Esophagus squamous epithelium (tissue), 5 donors: ENCODE data around the gene DDIT4. TPM values are rescaled to one million over a fixed set of nuclear protein-coding genes. Genes with fewer than 3 reads are reported as not detected.

ENCODE experiments used
- DNase-seq: peaks from one replicate; lab custom pipeline; 2025; lab: John Stamatoyannopoulos, UW
- H3K27ac ChIP-seq, 4 donors: fragments of 200-600 bp; sonication (generic); one replicate each; pipeline ENCODE4 v1.5.1; 2016 to 2019; ENCODE audit warnings: mild to moderate bottlenecking in 1 of 4
- H3K27me3 ChIP-seq, 4 donors: fragments of 200-600 bp; sonication (generic); 1 replicate in 3 of 4; 2 replicates in 1 of 4; pipeline versions ENCODE4 v1.5.1 to v1.6.0; 2017 to 2021; ENCODE audit warnings: antibody characterized with exemption in 1 of 4
- H3K36me3 ChIP-seq, 3 donors: fragments of 200-600 bp; sonication (generic); one replicate each; pipeline ENCODE4 v1.5.1; 2016 to 2019
- H3K4me1 ChIP-seq, 3 donors: fragments of 200-600 bp; sonication (generic); one replicate each; pipeline ENCODE4 v1.5.1; 2017 to 2019
- H3K4me3 ChIP-seq, 4 donors: fragments of 200-600 bp; sonication (generic); 1 replicate in 3 of 4; 2 replicates in 1 of 4; pipeline ENCODE4 v1.5.1; 2016 to 2019; ENCODE audit warnings: mild to moderate bottlenecking in 2 of 4, moderate library complexity in 1 of 4
- H3K9me3 ChIP-seq, 3 donors: fragments of 200-600 bp; sonication (generic); one replicate each; pipeline ENCODE4 v1.5.1; 2016 to 2019
- POLR2A ChIP-seq, 4 donors: fragments of 450-650 bp; IDR thresholded peaks; one replicate each; pipeline ENCODE4 v1.6.1; 2017; ENCODE audit warnings: antibody characterized with exemption in 4 of 4, mild to moderate bottlenecking in 4 of 4, moderate library complexity in 3 of 4
- WGBS, 2 donors: methylation state at CpG; one replicate each; pipeline ENCODE4 v1.1.5; 2018; 5-methylcytosine and 5-hydroxymethylcytosine counted together
- intact Hi-C: fragments of 100-400 bp; cut with DNase I; formaldehyde crosslinking; loops from one replicate; pipeline ENCODE4 v1.15.0; 2022
- total RNA-seq, 4 donors: library from RNA; depleted of rRNA; stranded (reverse); fragments of >200 nt; gene quantifications; one replicate each; pipeline ENCODE4 v1.1.0, GENCODE V29; 2016
- TF ChIP-seq, protein P1 (sequence below), 6 experiments: fragments of 450-650 bp in 4 of 6; fragments of 200-600 bp in 2 of 6; sonication (generic) in 2 of 6; IDR thresholded peaks; one replicate each; pipeline ENCODE4 v1.5.1; 2016 to 2019; ENCODE audit warnings: antibody characterized with exemption in 6 of 6, mild to moderate bottlenecking in 4 of 6, moderate library complexity in 4 of 6
- donor health status: DM: yes; HTN: yes; CAD: no.

Gene DDIT4
- total RNA-seq, 4 donors from 2014 or later = 49.4 to 384 (median 138) TPM

DNA sequence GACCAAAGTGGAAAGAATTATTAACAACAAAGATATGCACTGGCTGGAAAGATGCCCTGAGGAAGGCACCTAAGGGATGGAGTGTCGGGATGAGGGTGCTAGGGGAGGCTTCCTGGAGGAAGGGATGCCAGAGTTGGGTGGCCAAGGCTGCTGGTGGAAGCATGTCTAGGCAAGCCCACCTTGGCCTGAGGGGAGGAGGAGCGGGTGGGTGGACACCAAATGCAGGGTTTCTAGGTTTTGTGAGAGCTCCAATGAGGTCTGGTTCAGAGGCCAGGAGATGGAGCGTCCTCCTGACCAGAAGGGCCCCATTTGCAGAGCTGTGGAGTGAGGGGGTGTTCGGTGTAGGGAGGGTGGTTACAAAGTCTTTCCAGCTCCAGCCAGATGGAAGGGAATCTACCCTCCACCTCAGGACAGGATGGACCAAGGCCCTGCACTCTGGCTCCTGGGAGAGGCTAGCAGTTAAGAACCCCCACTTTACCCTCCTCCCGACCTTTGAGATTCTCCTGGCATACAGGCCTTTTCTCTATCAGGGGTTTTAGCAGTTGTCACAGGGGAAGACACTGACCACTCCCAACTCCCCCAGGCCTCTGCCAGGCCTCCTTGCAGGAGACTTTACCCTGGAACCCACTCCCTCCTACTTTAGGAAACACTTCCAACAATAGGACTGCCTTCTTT is 3.0 kb upstream of the DDIT4 start:
- no peak for DNase-seq
- Histone ChIP-seq H3K27me3 (no peaks in the 10 kb centered on the region), H3K27ac (peak overlapping the region in 3 of 4 donors; percentile 13 to 99 (median 97)), H3K36me3 (peaks cover 0 to 19% (median 16%) of the 10 kb centered on the region in 3 donors), H3K9me3 (no peaks in the 10 kb centered on the region), H3K4me3 (no peak overlapping the region), H3K4me1 (peaks cover 11 to 29% (median 13%) of the 10 kb centered on the region in 3 donors)
- TF ChIP-seq, protein P1, sequence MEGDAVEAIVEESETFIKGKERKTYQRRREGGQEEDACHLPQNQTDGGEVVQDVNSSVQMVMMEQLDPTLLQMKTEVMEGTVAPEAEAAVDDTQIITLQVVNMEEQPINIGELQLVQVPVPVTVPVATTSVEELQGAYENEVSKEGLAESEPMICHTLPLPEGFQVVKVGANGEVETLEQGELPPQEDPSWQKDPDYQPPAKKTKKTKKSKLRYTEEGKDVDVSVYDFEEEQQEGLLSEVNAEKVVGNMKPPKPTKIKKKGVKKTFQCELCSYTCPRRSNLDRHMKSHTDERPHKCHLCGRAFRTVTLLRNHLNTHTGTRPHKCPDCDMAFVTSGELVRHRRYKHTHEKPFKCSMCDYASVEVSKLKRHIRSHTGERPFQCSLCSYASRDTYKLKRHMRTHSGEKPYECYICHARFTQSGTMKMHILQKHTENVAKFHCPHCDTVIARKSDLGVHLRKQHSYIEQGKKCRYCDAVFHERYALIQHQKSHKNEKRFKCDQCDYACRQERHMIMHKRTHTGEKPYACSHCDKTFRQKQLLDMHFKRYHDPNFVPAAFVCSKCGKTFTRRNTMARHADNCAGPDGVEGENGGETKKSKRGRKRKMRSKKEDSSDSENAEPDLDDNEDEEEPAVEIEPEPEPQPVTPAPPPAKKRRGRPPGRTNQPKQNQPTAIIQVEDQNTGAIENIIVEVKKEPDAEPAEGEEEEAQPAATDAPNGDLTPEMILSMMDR (IDR thresholded peaks at IDR 0.05) = no peak
- TF ChIP-seq POLR2A (IDR thresholded peaks at IDR 0.05) = no peak
- 77 to 82% methylated on average over 4 to 5 of the region's 5 CpGs for WGBS, 2 donors
- intact Hi-C loops = no loop called here

DNA sequence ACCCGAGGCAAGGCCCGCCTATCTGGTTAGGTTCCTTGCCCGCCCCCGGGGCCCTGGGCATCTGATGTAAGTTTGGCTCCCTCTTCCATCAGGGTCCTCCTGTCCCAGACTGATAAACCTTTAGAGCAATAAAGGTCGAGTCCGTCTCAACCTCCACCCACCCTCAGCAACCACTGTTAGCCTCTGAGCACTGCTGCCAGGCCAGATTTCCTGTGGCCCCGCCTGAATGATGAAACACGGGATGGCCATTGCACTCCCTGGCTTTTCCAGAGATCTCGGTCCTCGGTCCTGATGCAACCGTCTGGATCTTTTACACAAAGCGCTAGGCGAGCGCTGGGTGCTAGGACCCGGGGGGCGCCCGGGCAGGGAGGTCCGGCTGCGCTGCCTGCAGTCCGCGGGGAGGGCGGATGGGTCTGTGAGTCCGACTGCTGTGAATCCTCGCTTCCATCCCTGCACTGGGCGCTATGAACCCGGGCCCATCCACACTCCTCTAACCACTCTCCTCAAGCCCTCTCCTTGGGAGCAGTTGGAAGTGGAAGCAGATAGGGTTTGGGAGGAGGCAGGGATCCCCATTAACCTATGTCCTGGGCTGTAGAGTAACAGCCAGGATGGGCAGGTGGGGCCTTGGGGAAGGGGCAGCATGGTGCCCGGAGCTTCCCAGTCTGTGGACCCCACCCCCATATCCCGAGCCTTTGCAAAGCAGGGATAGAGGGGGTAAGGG is 875 bp upstream of the DDIT4 start:
- 10 to 15% methylated on average over 5 to 6 of the region's 28 CpGs for WGBS, 2 donors
- H3K4me1 ChIP-seq = peaks cover 15 to 47% (median 24%) of the 10 kb centered on the region in 3 donors
- H3K4me3 ChIP-seq = peak overlapping the region; percentile 84 to 98 (median 88)
- intact Hi-C loops = no loop called here
- H3K27ac ChIP-seq = peak overlapping the region; percentile 96 to 100 (median 98)
- peak; percentile 57 for DNase-seq
- H3K36me3 ChIP-seq = peaks cover 0 to 23% (median 20%) of the 10 kb centered on the region in 3 donors
- H3K9me3 ChIP-seq = no peaks in the 10 kb centered on the region
- no peaks in the 10 kb centered on the region for H3K27me3 ChIP-seq
- TF ChIP-seq, protein P1 (IDR thresholded peaks at IDR 0.05) = no peak
- peak in 1 of 4 donors; percentile 42 for TF ChIP-seq POLR2A (IDR thresholded peaks at IDR 0.05)

DNA sequence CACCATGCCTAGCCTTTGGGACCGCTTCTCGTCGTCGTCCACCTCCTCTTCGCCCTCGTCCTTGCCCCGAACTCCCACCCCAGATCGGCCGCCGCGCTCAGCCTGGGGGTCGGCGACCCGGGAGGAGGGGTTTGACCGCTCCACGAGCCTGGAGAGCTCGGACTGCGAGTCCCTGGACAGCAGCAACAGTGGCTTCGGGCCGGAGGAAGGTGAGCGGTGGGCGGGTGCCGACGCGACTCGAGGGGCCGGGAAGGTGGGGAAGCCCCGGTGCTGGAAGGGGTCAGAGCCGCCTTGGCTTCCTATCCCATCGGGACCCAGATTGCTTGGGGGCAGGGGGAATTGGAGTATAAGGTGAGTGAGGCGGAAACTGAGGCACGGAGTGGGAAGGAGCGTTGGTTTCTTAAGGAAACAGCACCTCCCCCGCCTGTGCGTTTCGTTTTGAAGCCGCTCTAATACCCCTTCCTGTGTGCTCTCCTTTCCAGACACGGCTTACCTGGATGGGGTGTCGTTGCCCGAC is 547 bp downstream of the DDIT4 start:
- peak overlapping the region; percentile 84 to 98 (median 88) for H3K4me3 ChIP-seq
- intact Hi-C loops = no loop called here
- no peaks in the 10 kb centered on the region for H3K27me3 ChIP-seq
- DNase-seq = no peak
- H3K36me3 ChIP-seq = peaks cover 0 to 23% (median 20%) of the 10 kb centered on the region in 3 donors
- H3K27ac ChIP-seq = peak overlapping the region; percentile 96 to 100 (median 98)
- TF ChIP-seq, protein P1 (IDR thresholded peaks at IDR 0.05) = no peak
- TF ChIP-seq POLR2A (IDR thresholded peaks at IDR 0.05) = no peak
- peaks cover 15 to 47% (median 24%) of the 10 kb centered on the region in 3 donors for H3K4me1 ChIP-seq
- 0% methylated on average over 3 to 13 of the region's 40 CpGs for WGBS, 2 donors
- H3K9me3 ChIP-seq = no peaks in the 10 kb centered on the region

DNA sequence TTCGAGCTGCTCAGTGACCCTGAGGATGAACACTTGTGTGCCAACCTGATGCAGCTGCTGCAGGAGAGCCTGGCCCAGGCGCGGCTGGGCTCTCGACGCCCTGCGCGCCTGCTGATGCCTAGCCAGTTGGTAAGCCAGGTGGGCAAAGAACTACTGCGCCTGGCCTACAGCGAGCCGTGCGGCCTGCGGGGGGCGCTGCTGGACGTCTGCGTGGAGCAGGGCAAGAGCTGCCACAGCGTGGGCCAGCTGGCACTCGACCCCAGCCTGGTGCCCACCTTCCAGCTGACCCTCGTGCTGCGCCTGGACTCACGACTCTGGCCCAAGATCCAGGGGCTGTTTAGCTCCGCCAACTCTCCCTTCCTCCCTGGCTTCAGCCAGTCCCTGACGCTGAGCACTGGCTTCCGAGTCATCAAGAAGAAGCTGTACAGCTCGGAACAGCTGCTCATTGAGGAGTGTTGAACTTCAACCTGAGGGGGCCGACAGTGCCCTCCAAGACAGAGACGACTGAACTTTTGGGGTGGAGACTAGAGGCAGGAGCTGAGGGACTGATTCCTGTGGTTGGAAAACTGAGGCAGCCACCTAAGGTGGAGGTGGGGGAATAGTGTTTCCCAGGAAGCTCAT is 1.1 kb downstream of the DDIT4 start:
- Histone ChIP-seq H3K4me1 (peaks cover 15 to 47% (median 24%) of the 10 kb centered on the region in 3 donors), H3K27ac (peak overlapping the region; percentile 96 to 100 (median 98)), H3K36me3 (peaks cover 0 to 23% (median 20%) of the 10 kb centered on the region in 3 donors), H3K9me3 (no peaks in the 10 kb centered on the region), H3K27me3 (no peaks in the 10 kb centered on the region), H3K4me3 (peak overlapping the region; percentile 84 to 98 (median 88))
- DNase-seq = no peak
- TF ChIP-seq POLR2A (IDR thresholded peaks at IDR 0.05) = peak in 2 of 4 donors; percentile 19 to 55
- TF ChIP-seq, protein P1 (IDR thresholded peaks at IDR 0.05) = peak; percentile 56 to 84 (median 66)
- intact Hi-C loops = no loop called here
- 10% methylated on average over 4 of the region's 26 CpGs; no CpG with 5 or more reads in 1 of the 2 donors for WGBS, 2 donors
